Loucy (cell line): ENCODE results near the gene PNPT1.

ENCODE experiments used
- H2AFZ ChIP-seq: fragments of 200-600 bp; sonication (generic); 2 replicates; pipeline ENCODE4 v1.6.0; 2016; ENCODE audit warnings: antibody characterized with exemption, mild to moderate bottlenecking, low read length, moderate library complexity
- H3F3A ChIP-seq: fragments of 200-600 bp; 2 replicates; pipeline ENCODE4 v1.6.0; 2016; ENCODE audit warnings: antibody characterized with exemption, low read depth, mild to moderate bottlenecking
- H3K27me3 ChIP-seq: fragments of 200-600 bp; sonication (generic); 2 replicates; pipeline ENCODE4 v1.6.1; 2014; ENCODE audit warnings: low read length, mild to moderate bottlenecking; ENCODE audit not compliant: insufficient read depth, poor library complexity, severe bottlenecking
- H3K36me3 ChIP-seq: fragments of 200-600 bp; sonication (generic); 2 replicates; pipeline ENCODE4 v1.6.1; 2016; ENCODE audit warnings: low read length; ENCODE audit not compliant: insufficient read depth
- H3K4me1 ChIP-seq: fragments of 200-600 bp; sonication (generic); 2 replicates; pipeline ENCODE4 v1.5.1; 2014; ENCODE audit warnings: low read length, mild to moderate bottlenecking; ENCODE audit not compliant: insufficient read depth, poor library complexity, severe bottlenecking
- H3K4me2 ChIP-seq: fragments of 200-600 bp; sonication (generic); 2 replicates; pipeline ENCODE4 v1.6.0; 2014; ENCODE audit warnings: antibody characterized with exemption, low read length, low read depth, mild to moderate bottlenecking; ENCODE audit not compliant: poor library complexity, severe bottlenecking
- H3K4me3 ChIP-seq: fragments of 200-600 bp; sonication (generic); 2 replicates; pipeline ENCODE4 v1.5.1; 2014; ENCODE audit warnings: low read length, mild to moderate bottlenecking, mixed read lengths; ENCODE audit not compliant: poor library complexity, severe bottlenecking
- H3K79me2 ChIP-seq: fragments of 200-600 bp; sonication (generic); 2 replicates; pipeline ENCODE4 v1.6.1; 2014; ENCODE audit warnings: low read length; ENCODE audit not compliant: insufficient read depth
- H3K9ac ChIP-seq: fragments of 200-600 bp; sonication (generic); 2 replicates; pipeline ENCODE4 v1.6.0; 2014; ENCODE audit warnings: mild to moderate bottlenecking, low read depth, low read length, moderate library complexity; ENCODE audit not compliant: poor library complexity, severe bottlenecking
- H3K9me2 ChIP-seq: fragments of 200-600 bp; sonication (generic); replicated peaks from 2 replicates; pipeline ENCODE4 v1.6.1; 2016; ENCODE audit warnings: low read depth, low read length, mixed read lengths
- H3K9me3 ChIP-seq: fragments of 200-600 bp; sonication (generic); 2 replicates; pipeline ENCODE4 v1.6.1; 2014; ENCODE audit warnings: mild to moderate bottlenecking, antibody characterized with exemption, low read length, low read depth; ENCODE audit not compliant: insufficient read depth
- H4K20me1 ChIP-seq: fragments of 200-600 bp; sonication (generic); 2 replicates; pipeline ENCODE4 v1.6.0; 2014; ENCODE audit warnings: antibody characterized with exemption, low read length, mild to moderate bottlenecking; ENCODE audit not compliant: insufficient read depth, poor library complexity, severe bottlenecking
- CTCF ChIP-seq: fragments of 200-600 bp; sonication (generic); conservative IDR thresholded peaks from 2 replicates; pipeline ENCODE4 v1.5.1; 2014; ENCODE audit warnings: mild to moderate bottlenecking, antibody characterized with exemption, low read length
- EZH2phosphoT487 ChIP-seq: fragments of 200-600 bp; IDR thresholded peaks from 2 replicates; pipeline ENCODE4 v1.6.1; 2018; ENCODE audit warnings: antibody characterized with exemption, mild to moderate bottlenecking, moderate library complexity, borderline replicate concordance

Gene PNPT1

GRCh38 chr2:55585451-55586080 lies 108.1 kb downstream of the PNPT1 start:
- no peak overlapping the region for H3K9ac ChIP-seq
- peaks cover 5% of the 10 kb centered on the region for H4K20me1 ChIP-seq
- no peaks in the 10 kb centered on the region for H3K27me3 ChIP-seq
- no peak overlapping the region for H2AFZ ChIP-seq
- H3F3A ChIP-seq = no peaks in the 10 kb centered on the region
- no peaks in the 10 kb centered on the region for H3K9me2 ChIP-seq
- TF ChIP-seq CTCF = no peak
- no peak for TF ChIP-seq EZH2phosphoT487
- H3K4me1 ChIP-seq = no peaks in the 10 kb centered on the region
- no peak overlapping the region for H3K4me2 ChIP-seq
- no peak overlapping the region for H3K4me3 ChIP-seq
- no peaks in the 10 kb centered on the region for H3K79me2 ChIP-seq
- H3K36me3 ChIP-seq = peaks cover 69% of the 10 kb centered on the region
- no peaks in the 10 kb centered on the region for H3K9me3 ChIP-seq
